Upper lobe of left lung (tissue), 6 donors: ENCODE results near the gene FARP1. TPM values are rescaled to one million over a fixed set of nuclear protein-coding genes. Genes with fewer than 3 reads are reported as not detected.

Source experiments
- ATAC-seq, 2 donors: fragments of 200-7000 bp; cut with Tn5 transposase; one replicate each; pipeline ENCODE4 v1.9.1; 2022; ENCODE audit warnings: mild to moderate bottlenecking in 2 of 2, moderate library complexity in 2 of 2; ENCODE audit not compliant: low FRiP score in 2 of 2
- DNase-seq, 2 donors: peaks; one replicate each; pipeline ENCODE4 v3.0.0-alpha.2; 2019 to 2020
- H3K27ac ChIP-seq, 4 donors: fragments of 200-600 bp; sonication (generic); one replicate each; pipeline ENCODE4 v1.5.1; 2016 to 2019
- H3K27me3 ChIP-seq, 4 donors: fragments of 200-600 bp; sonication (generic); one replicate each; pipeline ENCODE4 v1.5.1; 2017 to 2019
- H3K36me3 ChIP-seq, 4 donors: fragments of 200-600 bp; sonication (generic); one replicate each; pipeline ENCODE4 v1.5.1; 2016 to 2019
- H3K4me1 ChIP-seq, 4 donors: fragments of 200-600 bp; sonication (generic); one replicate each; pipeline ENCODE4 v1.5.1; 2018 to 2019
- H3K4me3 ChIP-seq, 4 donors: fragments of 200-600 bp; sonication (generic); one replicate each; pipeline ENCODE4 v1.5.1; 2017 to 2019; ENCODE audit warnings: mild to moderate bottlenecking in 2 of 4, moderate library complexity in 1 of 4
- H3K9me3 ChIP-seq, 4 donors: fragments of 200-600 bp; sonication (generic); one replicate each; pipeline ENCODE4 v1.5.1; 2018 to 2019
- EP300 ChIP-seq, 4 donors: sonication (generic); formaldehyde crosslinking; IDR thresholded peaks; one replicate each; pipeline ENCODE4 v1.5.1; 2017; ENCODE audit warnings: antibody characterized with exemption in 4 of 4, control low read depth in 2 of 4
- POLR2A ChIP-seq, 4 donors: fragments of 450-650 bp; IDR thresholded peaks; one replicate each; pipeline ENCODE4 v1.5.1; 2016 to 2017; ENCODE audit warnings: antibody characterized with exemption in 4 of 4, mild to moderate bottlenecking in 2 of 4
- POLR2AphosphoS5 ChIP-seq, 2 donors: sonication (generic); formaldehyde crosslinking; IDR thresholded peaks; one replicate each; pipeline ENCODE4 v1.5.1; 2017; ENCODE audit warnings: antibody characterized with exemption in 2 of 2
- WGBS, 2 donors: methylation state at CpG; one replicate each; pipeline ENCODE4 v1.1.5; 2017 to 2018; 5-methylcytosine and 5-hydroxymethylcytosine counted together
- total RNA-seq, 6 donors: library from RNA; depleted of rRNA in 4 of 6; stranded (reverse); fragments of >200 nt in 4 of 6; gene quantifications; one replicate each; pipeline versions ENCODE4 v1.1.0 to v1.2.1, GENCODE V29; 2016 to 2021
- TF ChIP-seq, protein P1 (sequence below), 6 experiments: fragments of 450-650 bp in 4 of 6; fragments of 200-600 bp in 2 of 6; sonication (generic) in 2 of 6; IDR thresholded peaks; one replicate each; pipeline ENCODE4 v1.5.1; 2016 to 2019; ENCODE audit warnings: antibody characterized with exemption in 6 of 6
- donor health status: DM: no; HTN: no; CAD: no; lungs with moderate emphysema.
- donor health status: DM: no; HTN: yes; CAD: no; lungs with severe emphysema.

The FARP1 gene
- total RNA-seq, 6 donors from 2014 or later, result 65.7 to 111 (median 91.8) TPM

DNA sequence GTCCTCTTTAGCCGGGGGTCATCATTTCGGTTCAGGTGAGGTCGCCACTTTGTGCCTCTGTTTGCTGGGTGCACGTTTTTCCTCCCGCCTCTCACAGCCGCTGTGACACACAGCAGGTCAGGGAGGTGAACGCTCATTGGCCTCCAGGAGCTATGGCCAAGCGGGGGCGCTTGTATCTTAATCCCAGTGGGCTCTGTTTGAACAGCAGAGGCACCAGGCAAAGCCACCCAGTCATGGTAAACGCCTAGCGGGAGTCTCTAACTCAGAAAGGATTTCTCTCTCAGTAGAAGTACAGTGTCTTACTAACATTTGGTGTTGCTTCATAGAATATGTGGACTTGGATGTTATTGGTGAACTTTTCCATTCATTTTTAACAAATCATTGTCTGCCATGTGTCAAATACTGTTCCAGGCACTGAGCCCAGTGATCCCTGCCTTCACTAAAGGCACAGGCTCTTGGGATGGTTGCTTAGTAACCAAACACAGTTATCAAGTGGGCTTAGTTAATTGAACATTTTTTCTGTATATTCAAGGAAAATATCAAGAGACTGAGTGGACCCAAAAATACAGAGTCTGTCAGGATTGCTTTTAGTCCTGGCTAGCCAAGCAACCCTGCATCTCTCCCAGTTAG lies 247.3 kb downstream of the FARP1 start:
- Histone ChIP-seq H3K36me3 (peaks cover 0 to 54% (median 19%) of the 10 kb centered on the region in 4 donors), H3K27ac (no peak overlapping the region)
- ATAC-seq, result no peak

DNA sequence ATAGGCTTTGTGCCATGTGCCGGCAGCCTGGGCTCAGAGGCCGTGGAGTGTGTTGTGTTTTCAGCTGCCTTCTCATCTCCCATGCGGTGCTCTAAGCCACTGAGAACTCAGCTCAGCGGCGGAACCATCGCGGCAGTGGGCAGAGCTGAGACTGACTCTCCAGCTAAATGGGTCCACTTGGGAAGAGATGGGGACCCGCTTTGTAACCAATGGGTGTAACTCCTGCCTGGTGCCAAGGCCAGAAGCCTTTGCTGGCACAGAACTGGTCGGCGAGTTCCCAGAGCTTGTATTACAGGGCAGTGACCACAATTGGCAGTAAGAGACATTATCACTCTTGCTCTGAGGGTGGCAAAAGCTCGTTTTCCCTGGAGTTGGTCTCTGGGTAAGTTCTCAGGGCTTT lies 251.0 kb downstream of the FARP1 start:
- Histone ChIP-seq H3K4me1 (peaks cover 0 to 8% (median 3%) of the 10 kb centered on the region in 4 donors), H3K27ac (no peak overlapping the region), H3K27me3 (no peaks in the 10 kb centered on the region), H3K9me3 (no peaks in the 10 kb centered on the region), H3K4me3 (no peak overlapping the region), H3K36me3 (peaks cover 0 to 49% (median 20%) of the 10 kb centered on the region in 4 donors)
- TF ChIP-seq EP300 (IDR thresholded peaks at IDR 0.05), result no peak
- TF ChIP-seq POLR2AphosphoS5 (IDR thresholded peaks at IDR 0.05), result no peak
- TF ChIP-seq, protein P1, sequence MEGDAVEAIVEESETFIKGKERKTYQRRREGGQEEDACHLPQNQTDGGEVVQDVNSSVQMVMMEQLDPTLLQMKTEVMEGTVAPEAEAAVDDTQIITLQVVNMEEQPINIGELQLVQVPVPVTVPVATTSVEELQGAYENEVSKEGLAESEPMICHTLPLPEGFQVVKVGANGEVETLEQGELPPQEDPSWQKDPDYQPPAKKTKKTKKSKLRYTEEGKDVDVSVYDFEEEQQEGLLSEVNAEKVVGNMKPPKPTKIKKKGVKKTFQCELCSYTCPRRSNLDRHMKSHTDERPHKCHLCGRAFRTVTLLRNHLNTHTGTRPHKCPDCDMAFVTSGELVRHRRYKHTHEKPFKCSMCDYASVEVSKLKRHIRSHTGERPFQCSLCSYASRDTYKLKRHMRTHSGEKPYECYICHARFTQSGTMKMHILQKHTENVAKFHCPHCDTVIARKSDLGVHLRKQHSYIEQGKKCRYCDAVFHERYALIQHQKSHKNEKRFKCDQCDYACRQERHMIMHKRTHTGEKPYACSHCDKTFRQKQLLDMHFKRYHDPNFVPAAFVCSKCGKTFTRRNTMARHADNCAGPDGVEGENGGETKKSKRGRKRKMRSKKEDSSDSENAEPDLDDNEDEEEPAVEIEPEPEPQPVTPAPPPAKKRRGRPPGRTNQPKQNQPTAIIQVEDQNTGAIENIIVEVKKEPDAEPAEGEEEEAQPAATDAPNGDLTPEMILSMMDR (IDR thresholded peaks at IDR 0.05), result no peak
- TF ChIP-seq POLR2A (IDR thresholded peaks at IDR 0.05), result no peak
- DNase-seq (no peak), ATAC-seq (no peak)
- 85 to 95% methylated on average over 4 to 11 of the region's 11 CpGs for WGBS, 2 donors

More for the DNA sequence above, 247.3 kb downstream of the FARP1 start:
- H3K9me3 ChIP-seq, result no peaks in the 10 kb centered on the region
- peaks cover 0 to 7% (median 1%) of the 10 kb centered on the region in 4 donors for H3K4me1 ChIP-seq
- TF ChIP-seq POLR2A (IDR thresholded peaks at IDR 0.05) (no peak), POLR2AphosphoS5 (IDR thresholded peaks at IDR 0.05) (no peak), EP300 (IDR thresholded peaks at IDR 0.05) (no peak)
- TF ChIP-seq, protein P1 (IDR thresholded peaks at IDR 0.05), result no peak
- no peak for DNase-seq
- H3K4me3 ChIP-seq, result no peak overlapping the region
- no peaks in the 10 kb centered on the region for H3K27me3 ChIP-seq
- 96% methylated on average over 11 of the region's 11 CpGs for whole genome bisulfite sequencing, 2 donors

DNA sequence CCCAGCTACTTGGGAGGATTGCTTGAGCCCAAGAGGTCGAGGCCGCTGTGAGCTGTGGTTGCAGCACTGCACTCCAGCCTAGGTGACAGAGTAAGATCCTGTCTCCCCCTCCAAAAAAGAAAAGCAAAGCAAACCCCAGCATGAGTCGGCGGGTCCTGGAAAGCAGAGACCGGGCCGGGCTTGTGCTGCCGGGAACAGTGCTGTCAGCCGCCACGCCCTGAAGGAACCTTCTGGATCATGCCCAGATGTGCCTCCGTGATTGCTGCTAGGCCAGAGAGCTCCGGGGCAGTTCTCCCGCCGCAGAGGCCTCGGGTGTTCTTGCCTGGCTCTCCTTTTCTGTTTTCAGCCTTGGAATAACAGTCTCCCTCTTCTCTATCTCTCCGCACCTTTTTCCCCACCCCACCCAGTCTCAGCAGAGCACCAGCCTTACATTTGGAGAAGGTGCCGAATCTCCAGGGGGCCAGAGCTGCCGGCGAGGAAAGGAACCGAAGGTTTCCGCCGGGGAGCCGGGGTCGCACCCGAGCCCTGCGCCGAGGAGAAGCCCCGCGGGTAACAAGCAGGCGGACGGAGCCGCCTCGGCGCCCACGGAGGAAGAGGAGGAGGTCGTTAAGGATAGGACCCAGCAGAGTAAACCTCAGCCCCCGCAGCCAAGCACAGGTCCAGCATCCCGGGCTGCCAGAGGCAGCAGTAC lies 252.1 kb downstream of the FARP1 start:
- no peak overlapping the region for H3K27ac ChIP-seq
- no peak overlapping the region for H3K4me3 ChIP-seq
- ATAC-seq, result no peak
- H3K36me3 ChIP-seq, result peaks cover 0 to 41% (median 19%) of the 10 kb centered on the region in 4 donors
- H3K27me3 ChIP-seq, result no peaks in the 10 kb centered on the region
- H3K9me3 ChIP-seq, result no peaks in the 10 kb centered on the region
- TF ChIP-seq, protein P1 (IDR thresholded peaks at IDR 0.05), result no peak
- TF ChIP-seq POLR2A (IDR thresholded peaks at IDR 0.05) (no peak), POLR2AphosphoS5 (IDR thresholded peaks at IDR 0.05) (no peak), EP300 (IDR thresholded peaks at IDR 0.05) (no peak)
- DNase-seq, result peak in 1 of 2 donors; percentile 80
- peaks cover 0 to 3% (median 1%) of the 10 kb centered on the region in 4 donors for H3K4me1 ChIP-seq
- WGBS, 2 donors, result 90 to 93% methylated on average over 26 to 37 of the region's 37 CpGs

DNA sequence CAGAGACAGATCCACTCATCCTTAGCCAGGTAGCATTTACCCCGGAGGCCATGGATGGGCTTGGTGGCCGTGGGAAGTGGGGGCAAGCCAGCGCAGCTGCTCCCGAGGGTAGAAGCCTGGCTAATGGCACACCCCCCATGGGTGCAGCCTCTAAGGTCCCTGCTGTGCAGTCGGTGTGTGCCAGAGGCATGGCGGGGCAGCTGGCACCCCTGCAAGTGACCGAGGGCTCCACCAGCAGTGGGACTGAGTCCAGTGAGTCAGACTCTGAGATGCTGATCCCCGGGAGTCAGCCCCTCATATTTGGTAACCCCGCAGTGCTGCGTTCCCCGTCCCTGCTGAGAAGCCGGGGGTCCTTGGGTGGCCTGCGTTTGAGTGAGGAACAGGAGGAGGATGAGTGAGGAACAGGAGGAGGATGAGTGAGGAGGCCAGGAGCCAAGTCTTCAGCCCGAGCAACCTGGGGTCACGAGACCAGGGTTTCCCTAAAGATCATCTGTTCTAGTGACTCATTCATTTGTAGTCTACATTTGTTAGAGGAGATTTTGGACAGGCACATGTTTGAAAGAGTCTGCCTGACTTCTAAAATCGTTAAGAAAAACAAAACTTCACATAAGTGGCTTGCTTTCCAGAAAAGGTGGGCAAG lies 253.3 kb downstream of the FARP1 start:
- H3K9me3 ChIP-seq, result no peaks in the 10 kb centered on the region
- DNase-seq (peak in 1 of 2 donors; percentile 61), ATAC-seq (peak in 1 of 2 donors; percentile 27)
- H3K27ac ChIP-seq, result no peak overlapping the region
- no peak overlapping the region for H3K4me3 ChIP-seq
- no peak for TF ChIP-seq EP300 (IDR thresholded peaks at IDR 0.05)
- TF ChIP-seq POLR2AphosphoS5 (IDR thresholded peaks at IDR 0.05), result no peak
- TF ChIP-seq, protein P1 (IDR thresholded peaks at IDR 0.05), result no peak
- no peak for TF ChIP-seq POLR2A (IDR thresholded peaks at IDR 0.05)
- no peaks in the 10 kb centered on the region for H3K27me3 ChIP-seq
- peaks cover 0 to 3% (median 1%) of the 10 kb centered on the region in 4 donors for H3K4me1 ChIP-seq
- 90 to 92% methylated on average over 8 to 15 of the region's 16 CpGs for WGBS, 2 donors
- peaks cover 0 to 30% (median 19%) of the 10 kb centered on the region in 4 donors for H3K36me3 ChIP-seq
